Naive B cell (primary cell): Measurements from ENCODE around the gene LPCAT3. TPM values are rescaled to one million over a fixed set of nuclear protein-coding genes. Genes with fewer than 3 reads are reported as not detected.

Source experiments
- polyA plus RNA-seq, 6 donors: library from polyadenylated mRNA; unstranded; fragments of 300-500 nt; fragmentation: Illumina TruSeq; gene quantifications; one replicate each; pipeline ENCODE4 v1.2.3, GENCODE V29; 2021; ENCODE audit warnings: low read depth in 6 of 6

LPCAT3 gene
- polyA plus RNA-seq, 6 donors from 2014 or later: 14.4 to 30.7 (median 16.7) TPM

Other genes starting within 250 kb of the LPCAT3 start
- under 1 TPM in 2 of 6 donors, not detected in 4; 0.16 to 0.17 TPM for gene LAG3, start 246.0 kb downstream of the LPCAT3 start, polyA plus RNA-seq
- gene CD4, start 228.9 kb downstream of the LPCAT3 start, polyA plus RNA-seq: 1 to 10 TPM in 3 of 6 donors, under 1 TPM in 3; 0.29 to 1.7 (median 1.1) TPM
- not detected for gene GPR162, start 196.7 kb downstream of the LPCAT3 start, polyA plus RNA-seq
- gene P3H3, start 190.1 kb downstream of the LPCAT3 start, polyA plus RNA-seq: not detected
- not detected for gene GNB3, start 177.6 kb downstream of the LPCAT3 start, polyA plus RNA-seq
- gene CDCA3, start 167.2 kb downstream of the LPCAT3 start, polyA plus RNA-seq: 1 to 10 TPM in 1 of 6 donors, under 1 TPM in 3, not detected in 2; 0.74 to 1.0 (median 0.89) TPM
- gene USP5, start 166.3 kb downstream of the LPCAT3 start, polyA plus RNA-seq: 10 to 100 TPM; 28.5 to 45.1 (median 35.4) TPM
- gene TPI1, start 150.9 kb downstream of the LPCAT3 start, polyA plus RNA-seq: 100 to 1,000 TPM; 294 to 712 (median 357) TPM
- 10 to 100 TPM in 2 of 6 donors, 1 to 10 TPM in 4; 7.9 to 15.5 (median 8.9) TPM for gene SPSB2, start 145.2 kb downstream of the LPCAT3 start, polyA plus RNA-seq
- gene LRRC23, start 113.7 kb downstream of the LPCAT3 start, polyA plus RNA-seq: 1 to 10 TPM; 4.1 to 8.7 (median 7.1) TPM
- 1 to 10 TPM; 3.8 to 8.4 (median 5.9) TPM for gene ENO2, start 103.9 kb downstream of the LPCAT3 start, polyA plus RNA-seq
- gene ATN1, start 90.5 kb downstream of the LPCAT3 start, polyA plus RNA-seq: 1 to 10 TPM in 3 of 6 donors, under 1 TPM in 2, not detected in 1; 0.57 to 2.2 (median 1.1) TPM
- gene RNU7-1, start 74.7 kb downstream of the LPCAT3 start, polyA plus RNA-seq: not detected
- 100 to 1,000 TPM; 126 to 211 (median 194) TPM for gene C12orf57, start 74.5 kb downstream of the LPCAT3 start, polyA plus RNA-seq
- gene PTPN6, start 67.1 kb downstream of the LPCAT3 start, polyA plus RNA-seq: 1,000 to 10,000 TPM in 1 of 6 donors, 100 to 1,000 TPM in 5; 398 to 1,059 (median 612) TPM
- 100 to 1,000 TPM; 107 to 127 (median 114) TPM for gene PHB2, start 47.8 kb downstream of the LPCAT3 start, polyA plus RNA-seq
- 10 to 100 TPM; 69.7 to 82.7 (median 80.4) TPM for gene EMG1, start 47.6 kb downstream of the LPCAT3 start, polyA plus RNA-seq
- gene C1S, start 42.2 kb upstream of the LPCAT3 start, polyA plus RNA-seq: under 1 TPM in 1 of 6 donors, not detected in 5; 0.12 TPM
- gene C1R, start 74.0 kb upstream of the LPCAT3 start, polyA plus RNA-seq: 1 to 10 TPM in 4 of 6 donors, under 1 TPM in 1, not detected in 1; 0.95 to 3.1 (median 1.9) TPM
- 1 to 10 TPM; 2.4 to 9.6 (median 3.5) TPM for gene C1RL, start 90.7 kb upstream of the LPCAT3 start, polyA plus RNA-seq
- gene RBP5, start 110.4 kb upstream of the LPCAT3 start, polyA plus RNA-seq: under 1 TPM in 1 of 6 donors, not detected in 5; 0.51 TPM
- gene CLSTN3, start 111.9 kb upstream of the LPCAT3 start, polyA plus RNA-seq: 1 to 10 TPM in 5 of 6 donors, not detected in 1; 1.7 to 3.4 (median 2.9) TPM
- gene PEX5, start 171.2 kb upstream of the LPCAT3 start, polyA plus RNA-seq: 10 to 100 TPM in 4 of 6 donors, 1 to 10 TPM in 2; 8.3 to 15.3 (median 12.3) TPM